ENCODE results near the gene PTPN21.
A peak's percentile ranks its signal among the peaks of the same experiment; 100 is the strongest.

GRCh38 chr14:88422919-88423650 lies 131.7 kb downstream of the PTPN21 start:
- TF ChIP-seq CTCF (tag by site-specific recombination; IDR thresholded peaks at IDR 0.05) (no peak), TCF7L2 (IDR thresholded peaks at IDR 0.05; ENCODE audit: borderline replicate concordance, low read depth, low read length) (no peak), ZIC2 (tag by site-specific recombination; IDR thresholded peaks at IDR 0.05) (no peak), ZNF600 (tag by site-specific recombination; IDR thresholded peaks at IDR 0.05) (no peak), YY2 (tag by site-specific recombination; IDR thresholded peaks at IDR 0.05) (no peak), SP2 (tag by site-specific recombination; IDR thresholded peaks at IDR 0.05) (no peak), ZBTB17 (tag by site-specific recombination; IDR thresholded peaks at IDR 0.05) (peak; percentile 36; the same call in 1 of the 2 replicates), REST (tag by site-specific recombination; IDR thresholded peaks at IDR 0.05) (no peak), BCL11A (tag by site-specific recombination; IDR thresholded peaks at IDR 0.05; ENCODE audit: low read depth) (no peak), ZNF580 (tag by site-specific recombination; IDR thresholded peaks at IDR 0.05) (no peak), SETDB1 (IDR thresholded peaks at IDR 0.05; ENCODE audit: insufficient read length, low read length) (no peak), ZNF274 (IDR thresholded peaks at IDR 0.05; ENCODE audit: low read length) (no peak), ZNF274 (tag by site-specific recombination; IDR thresholded peaks at IDR 0.05; ENCODE audit: borderline replicate concordance) (no peak), ATF2 (tag by site-specific recombination; IDR thresholded peaks at IDR 0.05; ENCODE audit: low read depth) (no peak)
